GM18873 (cell line): ENCODE data around the gene WDR7.

Experiments used
- ATAC-seq: cut with Tn5 transposase; IDR thresholded peaks from one replicate; pipeline ENCODE4 v1.9.1; 2021; ENCODE audit warnings: mild to moderate bottlenecking, moderate library complexity, moderate number of reproducible peaks; ENCODE audit not compliant: unreplicated experiment, low FRiP score

WDR7 gene

GRCh38 chr18:56980151-56980550 is 329.0 kb downstream of the WDR7 start:
- ATAC-seq, result no peak

GRCh38 chr18:56982766-56983165 is 331.6 kb downstream of the WDR7 start:
- ATAC-seq, result no peak

GRCh38 chr18:56983275-56983992 is 332.3 kb downstream of the WDR7 start:
- ATAC-seq, result no peak

GRCh38 chr18:56984731-56985130 is 333.6 kb downstream of the WDR7 start:
- no peak for ATAC-seq

- ATAC-seq, result no peak
Measured at GRCh38 chr18:56986829-56987228, 335.7 kb downstream of the WDR7 start.

- ATAC-seq, result no peak
Measured at GRCh38 chr18:56987236-56987635, 336.1 kb downstream of the WDR7 start.

- no peak for ATAC-seq
Measured at GRCh38 chr18:56988022-56988421, 336.9 kb downstream of the WDR7 start.

GRCh38 chr18:56990678-56991077 is 339.5 kb downstream of the WDR7 start:
- ATAC-seq, result no peak

- ATAC-seq, result no peak
Measured at GRCh38 chr18:56992777-56993176, 341.6 kb downstream of the WDR7 start.

GRCh38 chr18:56995579-56996188 is 344.5 kb downstream of the WDR7 start:
- no peak for ATAC-seq

- no peak for ATAC-seq
Measured at GRCh38 chr18:56997200-56997599, 346.0 kb downstream of the WDR7 start.

- ATAC-seq, result no peak
Measured at GRCh38 chr18:56999823-57000222, 348.7 kb downstream of the WDR7 start.

- no peak for ATAC-seq
Measured at GRCh38 chr18:57002627-57003026, 351.5 kb downstream of the WDR7 start.

- ATAC-seq, result no peak
Measured at GRCh38 chr18:57003342-57003741, 352.2 kb downstream of the WDR7 start.

- peak; percentile 100 for ATAC-seq
Measured at GRCh38 chr18:57004366-57005121, 353.4 kb downstream of the WDR7 start.

GRCh38 chr18:57008001-57008686 is 357.0 kb downstream of the WDR7 start:
- no peak for ATAC-seq

GRCh38 chr18:57009844-57010243 is 358.7 kb downstream of the WDR7 start:
- no peak for ATAC-seq

GRCh38 chr18:57014772-57015413 is 363.7 kb downstream of the WDR7 start:
- ATAC-seq, result no peak

GRCh38 chr18:57015451-57015850 is 364.3 kb downstream of the WDR7 start:
- no peak for ATAC-seq

- ATAC-seq, result no peak
Measured at GRCh38 chr18:57018845-57019244, 367.7 kb downstream of the WDR7 start.
